HG03108 (cell line): ENCODE data around the gene HOXD13.

Experiments used
- ATAC-seq: cut with Tn5 transposase; IDR thresholded peaks from one replicate; pipeline ENCODE4 v1.9.1; 2021; ENCODE audit warnings: moderate library complexity; ENCODE audit not compliant: unreplicated experiment

HOXD13 gene

GRCh38 chr2:176080540-176081375, 11.8 kb upstream of the HOXD13 start:
- ATAC-seq = no peak

- no peak for ATAC-seq
These were observed 11.1 kb upstream of the HOXD13 start for GRCh38 chr2:176081376-176081836.

GRCh38 chr2:176081837-176082524, 10.5 kb upstream of the HOXD13 start:
- ATAC-seq = no peak

GRCh38 chr2:176082525-176082823, 10.0 kb upstream of the HOXD13 start:
- no peak for ATAC-seq

- ATAC-seq = no peak
These were observed 9.4 kb upstream of the HOXD13 start for GRCh38 chr2:176082824-176083751.

- no peak for ATAC-seq
These were observed 8.7 kb upstream of the HOXD13 start, which contains the start of gene EVX2 for GRCh38 chr2:176083796-176084261. Gene EVX2, minus strand, starts transcription at chr2:176083962. Its CDS starts 186 bp downstream, at chr2:176083776.

GRCh38 chr2:176084611-176085119, 7.9 kb upstream of the HOXD13 start:
- ATAC-seq = no peak

- no peak for ATAC-seq
These were observed 7.3 kb upstream of the HOXD13 start for GRCh38 chr2:176085120-176085788.

GRCh38 chr2:176085861-176086771, 6.4 kb upstream of the HOXD13 start:
- ATAC-seq = no peak

GRCh38 chr2:176087330-176088047, 5.0 kb upstream of the HOXD13 start:
- no peak for ATAC-seq

GRCh38 chr2:176088048-176088936, 4.2 kb upstream of the HOXD13 start:
- no peak for ATAC-seq

GRCh38 chr2:176088937-176089842, 3.3 kb upstream of the HOXD13 start:
- no peak for ATAC-seq

GRCh38 chr2:176089843-176090395, 2.6 kb upstream of the HOXD13 start:
- no peak for ATAC-seq

GRCh38 chr2:176090862-176091261, 1.7 kb upstream of the HOXD13 start:
- ATAC-seq = no peak

GRCh38 chr2:176091329-176092258, 927 bp upstream of the HOXD13 start:
- no peak for ATAC-seq
